Glutamatergic neuron (in vitro differentiated cells): ENCODE results near the gene PIGC. TPM values are rescaled to one million over a fixed set of nuclear protein-coding genes. Genes with fewer than 3 reads are reported as not detected.
"Not testable (repeated sequence)": the region's sequence is repeated elsewhere in the genome, so short reads cannot be mapped to it uniquely, and the experiment has no call there.

Experiments
- DNase-seq: peaks from one replicate; pipeline ENCODE4 v3.0.0; 2022
- H3K27ac Mint-ChIP-seq: one replicate; pipeline ENCODE4 v1.8.0; 2020; ENCODE audit warnings: mild to moderate bottlenecking, mixed read lengths, inconsistent platforms; ENCODE audit not compliant: unreplicated experiment
- H3K27me3 Mint-ChIP-seq: one replicate; pipeline ENCODE4 v1.8.0; 2020; ENCODE audit warnings: mild to moderate bottlenecking, moderate library complexity, mixed read lengths, inconsistent platforms; ENCODE audit not compliant: unreplicated experiment
- H3K36me3 Mint-ChIP-seq: one replicate; pipeline ENCODE4 v1.8.0; 2020; ENCODE audit warnings: mild to moderate bottlenecking, mixed read lengths, inconsistent platforms; ENCODE audit not compliant: unreplicated experiment
- H3K4me1 Mint-ChIP-seq: one replicate; pipeline ENCODE4 v1.8.0; 2020; ENCODE audit warnings: mild to moderate bottlenecking, low read depth, mixed read lengths, inconsistent platforms; ENCODE audit not compliant: unreplicated experiment
- H3K4me3 Mint-ChIP-seq: one replicate; pipeline ENCODE4 v1.8.0; 2020; ENCODE audit warnings: mild to moderate bottlenecking, mixed read lengths, inconsistent platforms; ENCODE audit not compliant: unreplicated experiment
- H3K9me3 Mint-ChIP-seq: one replicate; pipeline ENCODE4 v1.8.0; 2020; ENCODE audit warnings: mild to moderate bottlenecking, moderate library complexity, mixed read lengths, inconsistent platforms; ENCODE audit not compliant: unreplicated experiment
- CTCF ChIP-seq: fragments of 200-600 bp; sonication (generic); IDR thresholded peaks from one replicate; pipeline ENCODE4 v1.5.0; 2021; ENCODE audit not compliant: partially characterized antibody, unreplicated experiment
- total RNA-seq: library from RNA; stranded (reverse); fragmentation: NEBNext Ultra II Directional; extraction: Animal tissue kit (Norgen Biotek cat#: 25700); gene quantifications from one replicate; pipeline ENCODE4 v1.2.1, GENCODE V29; 2021; ENCODE audit not compliant: unreplicated experiment

PIGC gene
- total RNA-seq, 1 donor from 2014 or later, result 27.7 TPM

GRCh38 chr1:172442843-172443565, 865 bp downstream of the PIGC start:
- no peaks in the 10 kb centered on the region for H3K36me3 Mint-ChIP-seq
- no peaks in the 10 kb centered on the region for H3K4me1 Mint-ChIP-seq
- H3K27ac Mint-ChIP-seq, result peak overlapping the region; percentile 56
- no peaks in the 10 kb centered on the region for H3K27me3 Mint-ChIP-seq
- H3K9me3 Mint-ChIP-seq, result no peaks in the 10 kb centered on the region
- TF ChIP-seq CTCF, result no peak
- no peak for DNase-seq
- peak overlapping the region; percentile 89 for H3K4me3 Mint-ChIP-seq

GRCh38 chr1:172442404-172442803, 1.5 kb downstream of the PIGC start:
- DNase-seq, result no peak
- no peaks in the 10 kb centered on the region for H3K36me3 Mint-ChIP-seq
- no peaks in the 10 kb centered on the region for H3K27me3 Mint-ChIP-seq
- H3K4me1 Mint-ChIP-seq, result no peaks in the 10 kb centered on the region
- TF ChIP-seq CTCF, result no peak
- no peak overlapping the region for H3K27ac Mint-ChIP-seq
- H3K9me3 Mint-ChIP-seq, result no peaks in the 10 kb centered on the region
- H3K4me3 Mint-ChIP-seq, result no peak overlapping the region

- DNase-seq, H3K27ac Mint-ChIP-seq, H3K9me3 Mint-ChIP-seq, H3K27me3 Mint-ChIP-seq, H3K4me1 Mint-ChIP-seq, H3K36me3 Mint-ChIP-seq, H3K4me3 Mint-ChIP-seq: not testable (repeated sequence)
Observed at GRCh38 chr1:172437183-172437582, 6.7 kb downstream of the PIGC start.

- Mint-ChIP-seq H3K9me3 (no peaks in the 10 kb centered on the region), H3K36me3 (no peaks in the 10 kb centered on the region), H3K4me1 (no peaks in the 10 kb centered on the region), H3K4me3 (no peak overlapping the region), H3K27ac (no peak overlapping the region), H3K27me3 (no peaks in the 10 kb centered on the region)
- no peak for DNase-seq
- TF ChIP-seq CTCF, result no peak
Observed at GRCh38 chr1:172431721-172432192, 12.1 kb downstream of the PIGC start.

- H3K36me3 Mint-ChIP-seq, result no peaks in the 10 kb centered on the region
Observed at GRCh38 chr1:172431204-172431603, 12.7 kb downstream of the PIGC start.

More at GRCh38 chr1:172431204-172431603, 12.7 kb downstream of the PIGC start:
- Mint-ChIP-seq H3K9me3 (no peaks in the 10 kb centered on the region), H3K4me3 (no peak overlapping the region), H3K27ac (no peak overlapping the region), H3K27me3 (no peaks in the 10 kb centered on the region), H3K4me1 (no peaks in the 10 kb centered on the region)
- TF ChIP-seq CTCF, result no peak
- DNase-seq, result no peak
